ENCODE data around the gene PTGR2.

DNA sequence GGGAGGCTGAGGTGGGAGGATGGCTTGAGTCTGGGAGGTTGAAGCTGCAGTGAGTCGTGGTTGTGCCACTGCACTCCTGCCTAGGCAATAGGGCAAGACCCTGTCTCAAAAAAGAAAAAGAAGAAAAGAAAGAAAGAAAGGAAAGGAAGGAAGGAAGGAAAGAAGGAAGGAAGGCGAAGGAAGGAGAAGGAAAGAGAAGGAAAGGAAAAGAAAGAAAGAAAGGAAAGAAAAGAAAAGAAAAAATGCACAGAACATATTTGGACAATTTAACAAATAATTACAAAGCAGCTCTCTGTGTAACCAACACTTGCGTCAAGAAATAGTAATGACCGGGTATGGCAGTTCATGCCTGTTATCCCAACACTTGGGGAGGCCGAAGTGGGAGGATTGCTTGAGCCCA lies 35.8 kb upstream of the PTGR2 start:
- TF ChIP-seq, protein P1, sequence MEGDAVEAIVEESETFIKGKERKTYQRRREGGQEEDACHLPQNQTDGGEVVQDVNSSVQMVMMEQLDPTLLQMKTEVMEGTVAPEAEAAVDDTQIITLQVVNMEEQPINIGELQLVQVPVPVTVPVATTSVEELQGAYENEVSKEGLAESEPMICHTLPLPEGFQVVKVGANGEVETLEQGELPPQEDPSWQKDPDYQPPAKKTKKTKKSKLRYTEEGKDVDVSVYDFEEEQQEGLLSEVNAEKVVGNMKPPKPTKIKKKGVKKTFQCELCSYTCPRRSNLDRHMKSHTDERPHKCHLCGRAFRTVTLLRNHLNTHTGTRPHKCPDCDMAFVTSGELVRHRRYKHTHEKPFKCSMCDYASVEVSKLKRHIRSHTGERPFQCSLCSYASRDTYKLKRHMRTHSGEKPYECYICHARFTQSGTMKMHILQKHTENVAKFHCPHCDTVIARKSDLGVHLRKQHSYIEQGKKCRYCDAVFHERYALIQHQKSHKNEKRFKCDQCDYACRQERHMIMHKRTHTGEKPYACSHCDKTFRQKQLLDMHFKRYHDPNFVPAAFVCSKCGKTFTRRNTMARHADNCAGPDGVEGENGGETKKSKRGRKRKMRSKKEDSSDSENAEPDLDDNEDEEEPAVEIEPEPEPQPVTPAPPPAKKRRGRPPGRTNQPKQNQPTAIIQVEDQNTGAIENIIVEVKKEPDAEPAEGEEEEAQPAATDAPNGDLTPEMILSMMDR (IDR thresholded peaks at IDR 0.05): no peak
- TF ChIP-seq POLR2A (IDR thresholded peaks at IDR 0.05): no peak
